GM19351 (cell line): ENCODE results near the gene VWA1.
"Not testable (repeated sequence)": the region's sequence is repeated elsewhere in the genome, so short reads cannot be mapped to it uniquely, and the experiment has no call there.

Experiments used
- ATAC-seq: cut with Tn5 transposase; IDR thresholded peaks from one replicate; pipeline ENCODE4 v1.9.1; 2021; ENCODE audit warnings: mild to moderate bottlenecking, moderate library complexity; ENCODE audit not compliant: unreplicated experiment

VWA1 gene

DNA sequence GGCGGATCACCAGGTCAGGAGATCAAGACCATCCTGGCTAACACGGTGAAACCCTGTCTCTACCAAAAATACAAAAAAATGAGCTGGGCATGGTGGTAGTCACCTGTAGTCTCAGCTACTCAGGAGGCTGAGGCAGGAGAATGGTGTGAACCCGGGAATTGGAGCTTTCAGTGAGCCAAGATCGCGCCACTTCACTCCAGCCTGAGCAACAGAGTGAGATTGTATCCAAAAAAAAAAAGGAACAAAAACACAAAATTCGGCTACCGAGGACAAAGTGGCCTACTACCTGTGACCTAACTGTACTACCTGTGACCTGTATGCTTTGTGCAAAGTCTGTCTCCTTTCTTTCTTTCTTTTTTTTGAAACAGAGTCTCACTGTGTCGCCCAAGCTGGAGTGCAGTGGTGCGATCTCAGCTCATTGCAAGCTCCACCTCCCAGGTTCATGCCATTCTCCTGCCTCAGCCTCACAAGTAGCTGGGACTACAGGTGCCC, 32.5 kb upstream of the VWA1 start:
- not testable (repeated sequence) for ATAC-seq

GRCh38 chr1:1403653-1404052, 31.8 kb upstream of the VWA1 start:
- ATAC-seq: no peak

- ATAC-seq: no peak
These were observed 29.2 kb upstream of the VWA1 start for GRCh38 chr1:1406101-1406820.

DNA sequence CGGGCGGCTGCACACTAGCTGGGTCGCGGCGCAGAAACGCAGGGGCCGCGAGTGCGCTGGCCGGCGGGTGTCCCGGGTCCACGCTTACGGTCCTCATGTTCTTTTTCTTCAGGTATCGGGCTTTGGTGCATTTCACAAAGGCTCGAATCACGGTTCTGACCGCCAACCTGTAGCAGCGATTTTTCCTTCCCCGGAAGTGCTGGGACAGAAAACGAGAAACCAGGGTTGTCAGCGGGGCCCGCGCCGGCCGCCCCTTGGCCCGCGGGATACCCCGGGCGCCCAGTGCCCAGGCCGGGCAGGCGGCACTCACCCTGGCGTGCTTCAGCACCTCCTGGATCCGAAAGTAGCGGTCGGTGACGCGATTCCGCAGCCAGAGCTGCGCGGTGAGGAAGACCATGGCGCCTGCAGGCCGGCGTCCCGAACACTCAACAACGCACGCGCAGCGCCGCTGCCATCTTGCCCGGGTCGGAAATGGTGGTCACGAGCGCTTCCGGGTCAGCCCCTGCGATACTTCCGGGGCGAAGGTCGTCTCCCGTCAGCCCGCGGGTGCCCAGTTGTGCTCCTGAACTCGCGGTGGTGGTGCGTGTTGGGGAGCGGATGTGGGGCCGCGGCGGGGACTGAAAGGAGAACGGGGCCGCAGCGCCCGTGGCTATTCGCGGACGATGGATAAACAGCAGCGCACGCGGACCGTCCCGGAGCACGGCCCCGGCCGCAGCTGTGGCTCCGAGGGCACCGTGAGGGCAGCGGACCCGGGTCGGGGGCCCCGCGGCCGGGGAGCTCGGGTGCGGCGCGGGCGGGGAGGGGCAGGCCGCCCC, 28.5 kb upstream of the VWA1 start, which contains the start of gene MRPL20:
MRPL20 (minus strand) TSS at position 473 of the 815 bp plus-strand sequence; CDS start at position 397, 76 bp downstream.
- ATAC-seq: peak; percentile 89

- ATAC-seq: peak; percentile 33
These were observed 27.7 kb upstream of the VWA1 start for GRCh38 chr1:1407636-1408318.

GRCh38 chr1:1410238-1410637, 25.3 kb upstream of the VWA1 start:
- ATAC-seq: not testable (repeated sequence)

- ATAC-seq: no peak
These were observed 23.9 kb upstream of the VWA1 start for GRCh38 chr1:1411626-1412025.

- ATAC-seq: not testable (repeated sequence)
These were observed 23.1 kb upstream of the VWA1 start for GRCh38 chr1:1412311-1412902.

DNA sequence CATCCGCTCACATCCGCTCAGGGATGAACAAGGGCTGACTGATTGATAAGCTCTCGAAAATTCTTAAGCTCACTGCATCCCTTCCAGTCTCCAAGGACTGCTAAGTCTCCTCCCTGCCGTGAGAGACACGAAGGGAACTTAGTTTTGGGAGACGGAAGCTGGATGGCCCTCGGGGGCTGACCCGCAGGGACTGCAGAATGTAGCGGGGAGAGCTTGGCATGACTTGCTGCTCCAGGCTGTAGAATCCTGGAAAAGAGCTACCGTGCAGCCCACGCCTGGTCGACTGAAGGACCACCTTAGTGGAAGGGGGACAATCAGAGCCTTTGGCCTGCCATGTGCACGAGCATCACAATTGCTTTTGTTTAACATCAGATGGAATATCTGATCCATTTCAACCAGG, 19.7 kb upstream of the VWA1 start:
- no peak for ATAC-seq

- ATAC-seq: not testable (repeated sequence)
These were observed 18.1 kb upstream of the VWA1 start for GRCh38 chr1:1417396-1417795.

GRCh38 chr1:1417825-1418463, 17.5 kb upstream of the VWA1 start:
- not testable (repeated sequence) for ATAC-seq

GRCh38 chr1:1418464-1419362, 16.8 kb upstream of the VWA1 start:
- no peak for ATAC-seq

DNA sequence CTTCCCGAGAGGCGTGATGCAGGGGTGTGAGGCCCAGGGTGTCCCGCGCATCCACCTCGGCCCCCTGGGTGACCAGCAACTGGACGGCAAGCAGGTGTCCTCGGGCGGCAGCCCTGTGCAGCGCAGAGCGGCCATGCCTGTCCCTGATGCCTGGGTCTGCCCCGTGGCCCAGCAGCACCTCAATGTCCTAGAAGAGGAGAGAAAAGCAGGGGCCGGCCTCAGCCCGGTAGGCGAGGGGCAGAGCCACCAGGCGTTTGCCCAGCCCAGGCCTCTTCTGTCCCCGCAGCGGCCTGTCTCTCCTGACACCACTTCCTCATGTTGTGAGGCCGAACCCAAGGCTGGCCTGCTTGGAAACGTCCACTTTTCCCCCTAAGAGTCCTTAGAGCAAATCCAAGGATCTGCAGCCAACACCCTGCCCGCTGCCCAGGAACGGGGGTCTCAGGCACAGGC, 16.1 kb upstream of the VWA1 start:
- no peak for ATAC-seq

GRCh38 chr1:1419813-1420653, 15.5 kb upstream of the VWA1 start:
- ATAC-seq: no peak

- ATAC-seq: no peak
These were observed 14.8 kb upstream of the VWA1 start for GRCh38 chr1:1420654-1421141.

DNA sequence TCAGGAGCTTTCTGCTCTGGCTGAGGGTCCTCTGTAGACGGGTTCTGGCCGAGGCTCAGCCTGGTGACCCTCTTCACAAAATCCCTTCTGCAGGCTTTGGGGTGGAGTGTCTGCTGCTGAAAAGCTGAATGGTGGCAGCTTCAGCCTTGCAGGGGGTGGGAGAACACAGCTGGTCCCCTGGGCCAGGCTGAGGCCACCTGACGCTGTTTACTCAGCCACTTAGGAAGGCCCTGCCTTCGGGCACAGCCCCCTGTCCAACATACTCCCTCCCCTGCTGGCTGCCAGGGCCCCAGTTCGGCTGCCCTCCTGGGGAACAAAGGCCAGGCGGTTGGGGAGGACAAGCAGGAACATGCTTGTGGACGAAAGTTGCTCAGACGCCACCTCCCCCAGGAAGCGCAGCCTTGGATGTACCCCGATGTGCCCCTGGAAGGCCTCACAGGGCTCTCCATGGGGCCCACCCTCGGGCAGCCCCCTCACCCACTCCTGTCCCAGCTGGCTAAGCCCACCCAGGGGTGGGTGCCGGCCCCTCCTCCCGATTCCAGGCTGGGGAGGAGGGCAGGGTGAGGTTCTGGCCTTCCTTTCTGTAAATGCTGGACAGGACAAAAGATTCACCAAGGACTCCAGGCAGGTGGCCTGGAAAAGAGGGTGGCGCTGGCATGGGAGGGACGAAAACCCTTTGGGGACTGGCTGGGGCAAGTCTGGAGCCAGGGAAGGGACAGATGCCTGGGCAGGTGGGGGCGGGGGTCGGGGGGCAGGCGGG, 14.2 kb upstream of the VWA1 start, which contains the start of gene ANKRD65:
ANKRD65 (minus strand) TSS at position 130 of the 760 bp plus-strand sequence. CDS start 271 bp downstream, outside the sequence.
- ATAC-seq: no peak

- no peak for ATAC-seq
These were observed 13.5 kb upstream of the VWA1 start for GRCh38 chr1:1421907-1422464.
